HEK293T (cell line): Measurements from ENCODE around the gene SNX1.

ENCODE experiments used
- ELF4 ChIP-seq: fragments of 450-650 bp; IDR thresholded peaks from 2 replicates; pipeline ENCODE4 v1.6.1; 2017; ENCODE audit warnings: antibody characterized with exemption
- FOXA1 ChIP-seq: fragments of 450-650 bp; IDR thresholded peaks from 2 replicates; pipeline ENCODE4 v1.6.1; 2016; ENCODE audit warnings: mild to moderate bottlenecking
- FOXK2 ChIP-seq: fragments of 450-650 bp; IDR thresholded peaks from 2 replicates; pipeline ENCODE4 v1.6.1; 2016; ENCODE audit warnings: mild to moderate bottlenecking
- FOXM1 ChIP-seq: fragments of 450-650 bp; IDR thresholded peaks from 2 replicates; pipeline ENCODE4 v1.6.1; 2017; ENCODE audit warnings: mild to moderate bottlenecking, borderline replicate concordance
- NFRKB ChIP-seq: fragments of 450-650 bp; IDR thresholded peaks from 2 replicates; pipeline ENCODE4 v1.6.1; 2016; ENCODE audit warnings: mild to moderate bottlenecking, moderate library complexity
- PKNOX1 ChIP-seq: fragments of 450-650 bp; IDR thresholded peaks from 2 replicates; pipeline ENCODE4 v1.6.1; 2016
- SP1 ChIP-seq: fragments of 450-650 bp; IDR thresholded peaks from 2 replicates; pipeline ENCODE4 v1.6.1; 2017
- ZNF384 ChIP-seq: fragments of 450-650 bp; IDR thresholded peaks from 2 replicates; pipeline ENCODE4 v1.6.1; 2016

- TF ChIP-seq ELF4 (no peak), PKNOX1 (no peak), FOXA1 (no peak), ZNF384 (no peak), FOXK2 (no peak), FOXM1 (no peak), NFRKB (no peak), SP1 (no peak)
These were observed 29.3 kb upstream of the SNX1 start for GRCh38 chr15:64066451-64066850.
